ENCODE measurements around the gene SLC25A18.
"Not testable (repeated sequence)": the region's sequence is repeated elsewhere in the genome, so short reads cannot be mapped to it uniquely, and the experiment has no call there.

GRCh38 chr22:17566016-17566687 lies 2.9 kb downstream of the SLC25A18 start:
- TF ChIP-seq CTCF, POLR2A (IDR thresholded peaks at IDR 0.05): not testable (repeated sequence)
